OCI-LY3 (cell line): ENCODE measurements around the gene MED26.

ENCODE experiments used
- H2AFZ ChIP-seq: fragments of 200-600, 300-600 bp; shearing (Covaris generic); 2 replicates; pipeline ENCODE4 v1.6.0; 2014; ENCODE audit warnings: antibody characterized with exemption, low read depth, low read length
- H3K27ac ChIP-seq: fragments of 200-600, 300-600 bp; sonication (generic); 2 replicates; pipeline ENCODE4 v1.5.1; 2014; ENCODE audit warnings: mild to moderate bottlenecking, low read length, moderate library complexity, mixed read lengths
- H3K27me3 ChIP-seq: fragments of 200-600, 300-600 bp; sonication (generic); 2 replicates; pipeline ENCODE4 v1.6.1; 2014; ENCODE audit warnings: low read depth, low read length, mixed read lengths
- H3K36me3 ChIP-seq: fragments of 200-600, 300-600 bp; sonication (generic); replicated peaks from 2 replicates; pipeline ENCODE3; 2014; ENCODE audit warnings: low read depth, low read length, mixed read lengths
- H3K4me1 ChIP-seq: fragments of 300-600, 200-600 bp; sonication (generic); 2 replicates; pipeline ENCODE4 v1.6.1; 2014; ENCODE audit warnings: low read length, mixed read lengths
- H3K4me2 ChIP-seq: fragments of 200-600, 300-600 bp; sonication (generic); 2 replicates; pipeline ENCODE4 v1.6.1; 2014; ENCODE audit warnings: low read length, mixed read lengths
- H3K4me3 ChIP-seq: fragments of 300-600, 200-600 bp; sonication (generic); 2 replicates; pipeline ENCODE4 v1.5.1; 2014; ENCODE audit warnings: antibody characterized with exemption, mild to moderate bottlenecking, low read length, moderate library complexity
- H3K79me2 ChIP-seq: fragments of 300-600, 200-600 bp; shearing (Covaris generic); 2 replicates; pipeline ENCODE4 v1.6.1; 2014; ENCODE audit warnings: mild to moderate bottlenecking, low read length, mixed read lengths
- H3K9ac ChIP-seq: fragments of 300-600, 200-600 bp; shearing (Covaris generic); 2 replicates; pipeline ENCODE4 v1.6.0; 2014; ENCODE audit warnings: mild to moderate bottlenecking, low read length, moderate library complexity
- H3K9me3 ChIP-seq: fragments of 200-600, 300-600 bp; shearing (Covaris generic); 2 replicates; pipeline ENCODE4 v1.6.1; 2014; ENCODE audit warnings: low read length, mixed read lengths; ENCODE audit not compliant: insufficient read depth
- H4K20me1 ChIP-seq: fragments of 200-600, 300-600 bp; sonication (generic); 2 replicates; pipeline ENCODE4 v1.6.1; 2016; ENCODE audit warnings: low read length, mixed read lengths; ENCODE audit not compliant: insufficient read depth
- EZH2phosphoT487 ChIP-seq: fragments of 200-600 bp; shearing (Covaris generic); IDR thresholded peaks from 2 replicates; pipeline ENCODE4 v1.6.1; 2018; ENCODE audit warnings: antibody characterized with exemption, mixed run types, low read depth
- TF ChIP-seq, protein P1 (sequence below): fragments of 200-600, 300-600 bp; sonication (generic); IDR thresholded peaks from 2 replicates; pipeline ENCODE4 v1.5.1; 2014; ENCODE audit warnings: antibody characterized with exemption, low read length, low read depth

Gene MED26

DNA sequence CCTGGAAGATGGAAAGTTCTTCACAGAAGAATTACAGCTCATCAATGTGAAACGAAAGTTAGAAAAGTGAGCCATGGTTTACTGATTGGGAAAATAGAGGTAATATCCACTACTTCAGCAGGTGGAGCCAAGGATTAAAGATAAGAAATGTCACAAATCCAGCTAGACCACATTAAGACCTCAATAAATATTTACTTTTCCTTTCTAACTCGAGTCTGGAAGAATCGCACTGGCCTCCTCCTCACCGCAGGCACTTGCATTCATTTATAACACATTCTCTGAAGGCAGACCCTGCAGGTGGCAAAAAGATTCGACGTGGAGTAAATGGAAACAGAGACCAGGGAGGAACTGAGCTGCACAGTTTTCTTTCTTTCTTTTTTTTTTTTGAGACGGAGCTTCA is 63.2 kb downstream of the MED26 start:
- peaks cover 11% of the 10 kb centered on the region for H3K79me2 ChIP-seq
- H3K9ac ChIP-seq = no peak overlapping the region
- no peak overlapping the region for H2AFZ ChIP-seq
- no peaks in the 10 kb centered on the region for H3K27me3 ChIP-seq
- no peaks in the 10 kb centered on the region for H3K4me1 ChIP-seq
- no peak overlapping the region for H3K27ac ChIP-seq
- no peak overlapping the region for H3K4me3 ChIP-seq
- peaks cover 58% of the 10 kb centered on the region for H3K36me3 ChIP-seq
- no peak for TF ChIP-seq EZH2phosphoT487
- TF ChIP-seq, protein P1, sequence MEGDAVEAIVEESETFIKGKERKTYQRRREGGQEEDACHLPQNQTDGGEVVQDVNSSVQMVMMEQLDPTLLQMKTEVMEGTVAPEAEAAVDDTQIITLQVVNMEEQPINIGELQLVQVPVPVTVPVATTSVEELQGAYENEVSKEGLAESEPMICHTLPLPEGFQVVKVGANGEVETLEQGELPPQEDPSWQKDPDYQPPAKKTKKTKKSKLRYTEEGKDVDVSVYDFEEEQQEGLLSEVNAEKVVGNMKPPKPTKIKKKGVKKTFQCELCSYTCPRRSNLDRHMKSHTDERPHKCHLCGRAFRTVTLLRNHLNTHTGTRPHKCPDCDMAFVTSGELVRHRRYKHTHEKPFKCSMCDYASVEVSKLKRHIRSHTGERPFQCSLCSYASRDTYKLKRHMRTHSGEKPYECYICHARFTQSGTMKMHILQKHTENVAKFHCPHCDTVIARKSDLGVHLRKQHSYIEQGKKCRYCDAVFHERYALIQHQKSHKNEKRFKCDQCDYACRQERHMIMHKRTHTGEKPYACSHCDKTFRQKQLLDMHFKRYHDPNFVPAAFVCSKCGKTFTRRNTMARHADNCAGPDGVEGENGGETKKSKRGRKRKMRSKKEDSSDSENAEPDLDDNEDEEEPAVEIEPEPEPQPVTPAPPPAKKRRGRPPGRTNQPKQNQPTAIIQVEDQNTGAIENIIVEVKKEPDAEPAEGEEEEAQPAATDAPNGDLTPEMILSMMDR = no peak
- H3K4me2 ChIP-seq = no peak overlapping the region
- no peaks in the 10 kb centered on the region for H4K20me1 ChIP-seq
- no peaks in the 10 kb centered on the region for H3K9me3 ChIP-seq

DNA sequence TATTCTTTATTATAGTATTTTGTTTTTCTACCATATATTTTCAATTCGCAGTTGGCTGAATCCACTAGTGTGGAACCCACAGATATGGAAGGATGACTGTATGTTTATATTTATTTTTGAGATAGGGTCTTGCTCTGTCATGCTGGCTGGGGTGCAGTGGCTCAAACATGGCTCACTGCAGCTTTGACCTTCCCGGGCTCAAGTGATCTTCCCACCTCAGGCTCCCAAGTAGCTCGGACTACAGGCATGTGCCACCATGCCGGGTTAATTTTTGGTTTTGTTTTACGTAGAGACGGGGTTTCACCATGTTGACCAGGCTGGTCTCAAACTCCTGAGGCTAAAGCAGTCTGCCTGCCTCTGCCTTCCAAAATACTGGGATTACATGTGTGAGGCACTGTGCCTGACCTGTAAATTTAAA is 65.4 kb downstream of the MED26 start:
- Histone ChIP-seq H3K27ac (no peak overlapping the region), H3K27me3 (no peaks in the 10 kb centered on the region), H3K79me2 (no peaks in the 10 kb centered on the region), H4K20me1 (no peaks in the 10 kb centered on the region), H3K4me3 (no peak overlapping the region), H2AFZ (no peak overlapping the region), H3K9me3 (no peaks in the 10 kb centered on the region), H3K36me3 (peaks cover 57% of the 10 kb centered on the region), H3K4me2 (no peak overlapping the region), H3K9ac (no peak overlapping the region), H3K4me1 (no peaks in the 10 kb centered on the region)
- no peak for TF ChIP-seq EZH2phosphoT487
- TF ChIP-seq, protein P1 = no peak

DNA sequence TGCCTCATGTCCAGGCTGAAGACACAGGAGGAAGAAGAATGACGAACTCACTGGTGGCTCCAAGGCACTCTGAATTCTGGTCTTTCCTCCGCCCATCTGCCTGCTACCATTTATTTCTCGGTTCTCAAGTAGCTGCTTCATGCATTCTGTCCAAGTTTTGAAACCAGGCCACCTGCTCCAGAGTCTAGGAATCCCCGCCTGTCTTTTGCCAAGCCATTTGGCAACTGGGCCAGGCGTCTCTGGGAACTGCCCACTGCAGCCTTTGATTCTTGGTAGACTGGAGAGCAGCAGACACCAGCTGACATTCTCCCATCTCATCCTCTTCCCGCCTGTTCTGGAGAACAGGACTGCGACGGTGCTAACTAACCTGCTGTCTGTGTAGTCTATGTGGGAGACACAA is 66.6 kb downstream of the MED26 start:
- H3K79me2 ChIP-seq = no peaks in the 10 kb centered on the region

DNA sequence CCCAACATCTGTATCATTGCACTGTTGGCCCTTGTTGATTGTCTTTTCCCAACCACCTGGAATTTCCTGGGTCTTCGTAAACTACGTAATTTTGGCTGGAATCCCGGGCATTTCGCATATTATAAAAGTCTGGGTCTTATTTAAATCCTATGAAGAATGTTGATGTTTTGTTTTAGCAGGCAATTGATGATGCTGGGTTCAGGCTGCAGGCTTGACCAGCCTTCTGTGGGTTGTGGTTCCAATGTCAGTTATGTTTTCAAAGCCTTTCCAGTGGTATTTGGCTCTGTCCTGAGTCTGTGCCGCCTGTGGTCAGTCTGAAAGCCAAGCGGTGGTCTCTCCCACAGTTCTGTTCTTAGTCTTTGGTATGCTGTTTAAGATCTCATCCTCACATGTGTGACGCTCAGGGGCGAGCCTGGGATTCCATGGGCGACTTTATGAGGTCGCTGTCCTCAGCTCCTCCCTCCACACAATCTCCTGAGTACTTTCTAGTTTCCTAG is 68.2 kb downstream of the MED26 start:
- H3K4me1 ChIP-seq = no peaks in the 10 kb centered on the region
- H3K27ac ChIP-seq = no peak overlapping the region
- H3K79me2 ChIP-seq = no peaks in the 10 kb centered on the region
- peaks cover 56% of the 10 kb centered on the region for H3K36me3 ChIP-seq
- no peak overlapping the region for H3K9ac ChIP-seq
- H3K4me3 ChIP-seq = no peak overlapping the region
- H3K9me3 ChIP-seq = no peaks in the 10 kb centered on the region
- no peak for TF ChIP-seq EZH2phosphoT487
- TF ChIP-seq, protein P1 = no peak
- no peaks in the 10 kb centered on the region for H4K20me1 ChIP-seq
- no peaks in the 10 kb centered on the region for H3K27me3 ChIP-seq
- H2AFZ ChIP-seq = no peak overlapping the region
- no peak overlapping the region for H3K4me2 ChIP-seq

More for the DNA sequence above, 66.6 kb downstream of the MED26 start:
- H3K4me3 ChIP-seq = no peak overlapping the region
- H3K9ac ChIP-seq = no peak overlapping the region
- no peak overlapping the region for H3K4me2 ChIP-seq
- no peaks in the 10 kb centered on the region for H4K20me1 ChIP-seq
- TF ChIP-seq, protein P1 = no peak
- no peak for TF ChIP-seq EZH2phosphoT487
- peaks cover 57% of the 10 kb centered on the region for H3K36me3 ChIP-seq
- no peak overlapping the region for H2AFZ ChIP-seq
- H3K9me3 ChIP-seq = no peaks in the 10 kb centered on the region
- H3K27me3 ChIP-seq = no peaks in the 10 kb centered on the region
- H3K27ac ChIP-seq = no peak overlapping the region
- H3K4me1 ChIP-seq = no peaks in the 10 kb centered on the region
